Renal cortex interstitium (tissue), 11 donors: ENCODE results near the gene DHX57. TPM values are rescaled to one million over a fixed set of nuclear protein-coding genes. Genes with fewer than 3 reads are reported as not detected.
"Not testable (repeated sequence)": the region's sequence is repeated elsewhere in the genome, so short reads cannot be mapped to it uniquely, and the experiment has no call there.

Experiments
- DNase-seq, 11 donors: peaks; one replicate each; pipeline ENCODE4 v3.0.0-alpha.2; 2013; ENCODE audit warnings: low read depth in 9 of 11, low spot score in 4 of 11; ENCODE audit errors: extremely low read depth in 1 of 11
- polyA plus RNA-seq, 3 donors: library from polyadenylated mRNA; unstranded; fragments of 120-200 nt; gene quantifications; one replicate each; pipeline ENCODE4 v1.2.1, GENCODE V29; 2013; ENCODE audit not compliant: insufficient read length in 3 of 3

DHX57 gene
- polyA plus RNA-seq, 3 donors, result 35.2 to 44.3 (median 39.5) TPM

GRCh38 chr2:38775097-38775920 is 100.4 kb downstream of the DHX57 start:
- DNase-seq, result no peak

- no peak for DNase-seq
Measured at GRCh38 chr2:38771632-38772031, 104.1 kb downstream of the DHX57 start.

GRCh38 chr2:38765551-38765950 is 110.2 kb downstream of the DHX57 start:
- no peak for DNase-seq

GRCh38 chr2:38765149-38765548 is 110.6 kb downstream of the DHX57 start:
- DNase-seq, result no peak

GRCh38 chr2:38763728-38764127 is 112.0 kb downstream of the DHX57 start:
- DNase-seq, result no peak

- no peak for DNase-seq
Measured at GRCh38 chr2:38763228-38763627, 112.5 kb downstream of the DHX57 start.

- not testable (repeated sequence) for DNase-seq
Measured at GRCh38 chr2:38755891-38756290, 119.8 kb downstream of the DHX57 start.

- no peak for DNase-seq
Measured at GRCh38 chr2:38754506-38754905, 121.2 kb downstream of the DHX57 start.

- no peak for DNase-seq
Measured at GRCh38 chr2:38754049-38754448, 121.7 kb downstream of the DHX57 start.

- DNase-seq, result peak in 1 of 11 donors; percentile 26
Measured at GRCh38 chr2:38751596-38752410, 123.9 kb downstream of the DHX57 start.

- DNase-seq, result peak; percentile 99 to 100 (median 100)
Measured at GRCh38 chr2:38750891-38751595, 124.7 kb downstream of the DHX57 start, which contains the start of gene SRSF7. Gene SRSF7, minus strand, starts transcription at chr2:38751361. Its CDS starts 105 bp downstream, at chr2:38751256.

GRCh38 chr2:38750011-38750890 is 125.5 kb downstream of the DHX57 start:
- peak in 7 of 11 donors; percentile 28 to 59 (median 51) for DNase-seq

GRCh38 chr2:38748943-38749804 is 126.6 kb downstream of the DHX57 start:
- DNase-seq, result no peak

- DNase-seq, result no peak
Measured at GRCh38 chr2:38748391-38748790, 127.3 kb downstream of the DHX57 start.

- no peak for DNase-seq
Measured at GRCh38 chr2:38747819-38748218, 127.9 kb downstream of the DHX57 start.
